HL-60 (cell line): ENCODE measurements around the gene TXLNA.

Source experiments
- CTCF ChIP-seq: IDR thresholded peaks from one replicate; pipeline ENCODE4 v1.5.1; 2011; ENCODE audit warnings: low read length, control low read depth, inconsistent platforms; ENCODE audit not compliant: insufficient read depth
- GABPA ChIP-seq: IDR thresholded peaks from 2 replicates; pipeline ENCODE4 v1.6.1; 2012; ENCODE audit warnings: low read depth
- POLR2AphosphoS5 ChIP-seq: IDR thresholded peaks from 2 replicates; pipeline ENCODE4 v1.6.1; 2012; ENCODE audit warnings: low read depth
- SPI1 ChIP-seq: IDR thresholded peaks from 2 replicates; pipeline ENCODE4 v1.6.1; 2012; ENCODE audit warnings: low read depth, mild to moderate bottlenecking, borderline replicate concordance
- TF ChIP-seq, protein P1 (sequence below): IDR thresholded peaks from 2 replicates; pipeline ENCODE4 v1.6.1; 2012; ENCODE audit warnings: low read depth; ENCODE audit not compliant: insufficient replicate concordance

GRCh38 chr1:32151319-32151787 lies 28.1 kb upstream of the TXLNA start:
- no peak for TF ChIP-seq CTCF
- TF ChIP-seq, protein P1, sequence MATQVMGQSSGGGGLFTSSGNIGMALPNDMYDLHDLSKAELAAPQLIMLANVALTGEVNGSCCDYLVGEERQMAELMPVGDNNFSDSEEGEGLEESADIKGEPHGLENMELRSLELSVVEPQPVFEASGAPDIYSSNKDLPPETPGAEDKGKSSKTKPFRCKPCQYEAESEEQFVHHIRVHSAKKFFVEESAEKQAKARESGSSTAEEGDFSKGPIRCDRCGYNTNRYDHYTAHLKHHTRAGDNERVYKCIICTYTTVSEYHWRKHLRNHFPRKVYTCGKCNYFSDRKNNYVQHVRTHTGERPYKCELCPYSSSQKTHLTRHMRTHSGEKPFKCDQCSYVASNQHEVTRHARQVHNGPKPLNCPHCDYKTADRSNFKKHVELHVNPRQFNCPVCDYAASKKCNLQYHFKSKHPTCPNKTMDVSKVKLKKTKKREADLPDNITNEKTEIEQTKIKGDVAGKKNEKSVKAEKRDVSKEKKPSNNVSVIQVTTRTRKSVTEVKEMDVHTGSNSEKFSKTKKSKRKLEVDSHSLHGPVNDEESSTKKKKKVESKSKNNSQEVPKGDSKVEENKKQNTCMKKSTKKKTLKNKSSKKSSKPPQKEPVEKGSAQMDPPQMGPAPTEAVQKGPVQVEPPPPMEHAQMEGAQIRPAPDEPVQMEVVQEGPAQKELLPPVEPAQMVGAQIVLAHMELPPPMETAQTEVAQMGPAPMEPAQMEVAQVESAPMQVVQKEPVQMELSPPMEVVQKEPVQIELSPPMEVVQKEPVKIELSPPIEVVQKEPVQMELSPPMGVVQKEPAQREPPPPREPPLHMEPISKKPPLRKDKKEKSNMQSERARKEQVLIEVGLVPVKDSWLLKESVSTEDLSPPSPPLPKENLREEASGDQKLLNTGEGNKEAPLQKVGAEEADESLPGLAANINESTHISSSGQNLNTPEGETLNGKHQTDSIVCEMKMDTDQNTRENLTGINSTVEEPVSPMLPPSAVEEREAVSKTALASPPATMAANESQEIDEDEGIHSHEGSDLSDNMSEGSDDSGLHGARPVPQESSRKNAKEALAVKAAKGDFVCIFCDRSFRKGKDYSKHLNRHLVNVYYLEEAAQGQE, result no peak
- no peak for TF ChIP-seq POLR2AphosphoS5
- TF ChIP-seq GABPA, result no peak
- no peak for TF ChIP-seq SPI1
